ENCODE results near the gene CIDEA. TPM values are rescaled to one million over a fixed set of nuclear protein-coding genes. Genes with fewer than 3 reads are reported as not detected.

Gene CIDEA
- total RNA-seq, 1 donor from 2014 or later, result not detected

GRCh38 chr18:12246849-12247808 lies 7.0 kb upstream of the CIDEA start:
- H3K27me3 ChIP-seq, result no peaks in the 10 kb centered on the region
- no peak for DNase-seq (ENCODE audit: low spot score in 2 of 2)
- intact Hi-C loops (cut with DNase I), result no loop called here
- H3K36me3 ChIP-seq, result no peaks in the 10 kb centered on the region
- no peak overlapping the region for H3K27ac ChIP-seq
- H3K4me1 ChIP-seq, result no peaks in the 10 kb centered on the region
- peak in 1 of 3 experiments; percentile 6 for TF ChIP-seq CTCF (IDR thresholded peaks at IDR 0.05)
- H3K9me3 ChIP-seq, result no peaks in the 10 kb centered on the region
- no peak overlapping the region for H3K4me3 ChIP-seq

- Histone ChIP-seq H3K36me3 (no peaks in the 10 kb centered on the region), H3K4me1 (no peaks in the 10 kb centered on the region), H3K4me3 (no peak overlapping the region), H3K9me3 (no peaks in the 10 kb centered on the region), H3K27me3 (no peaks in the 10 kb centered on the region), H3K27ac (no peak overlapping the region)
- intact Hi-C loops (cut with DNase I), result no loop called here
- no peak for TF ChIP-seq CTCF (IDR thresholded peaks at IDR 0.05)
- no peak for DNase-seq (ENCODE audit: low spot score in 2 of 2)
Observed at GRCh38 chr18:12247946-12248345, 6.2 kb upstream of the CIDEA start.

- no peaks in the 10 kb centered on the region for H3K36me3 ChIP-seq
- no peaks in the 10 kb centered on the region for H3K9me3 ChIP-seq
- no peak for DNase-seq (ENCODE audit: low spot score in 2 of 2)
- H3K4me1 ChIP-seq, result peaks cover 0 to 8% of the 10 kb centered on the region in 2 donors
- TF ChIP-seq CTCF (IDR thresholded peaks at IDR 0.05), result no peak
- intact Hi-C loops (cut with DNase I), result no loop called here
- H3K27ac ChIP-seq, result no peak overlapping the region
- H3K4me3 ChIP-seq, result no peak overlapping the region
- H3K27me3 ChIP-seq, result peaks cover 3% of the 10 kb centered on the region
Observed at GRCh38 chr18:12248926-12249720, 5.0 kb upstream of the CIDEA start.

GRCh38 chr18:12251311-12251710 lies 2.9 kb upstream of the CIDEA start:
- H3K27ac ChIP-seq, result no peak overlapping the region
- DNase-seq (ENCODE audit: low spot score in 2 of 2), result no peak
- no peaks in the 10 kb centered on the region for H3K9me3 ChIP-seq
- H3K27me3 ChIP-seq, result peaks cover 3% of the 10 kb centered on the region
- H3K4me3 ChIP-seq, result no peak overlapping the region
- intact Hi-C loops (cut with DNase I), result no loop called here
- no peaks in the 10 kb centered on the region for H3K36me3 ChIP-seq
- peaks cover 0 to 14% of the 10 kb centered on the region in 2 donors for H3K4me1 ChIP-seq
- TF ChIP-seq CTCF (IDR thresholded peaks at IDR 0.05), result no peak

- Histone ChIP-seq H3K9me3 (no peaks in the 10 kb centered on the region), H3K4me1 (peaks cover 0 to 14% of the 10 kb centered on the region in 2 donors), H3K36me3 (no peaks in the 10 kb centered on the region), H3K27ac (no peak overlapping the region), H3K27me3 (peaks cover 3% of the 10 kb centered on the region), H3K4me3 (no peak overlapping the region)
- DNase-seq (ENCODE audit: low spot score in 2 of 2), result no peak
- intact Hi-C loops (cut with DNase I), result no loop called here
- TF ChIP-seq CTCF (IDR thresholded peaks at IDR 0.05), result no peak
Observed at GRCh38 chr18:12252061-12252460, 2.1 kb upstream of the CIDEA start.
